K562 (cell line): Measurements from ENCODE around the gene NOSTRIN. TPM values are rescaled to one million over a fixed set of nuclear protein-coding genes. Genes with fewer than 3 reads are reported as not detected.

Source experiments
- BRD9 ChIP-seq: fragments of 450-650 bp; IDR thresholded peaks from 2 replicates; pipeline ENCODE4 v1.6.1; 2018; ENCODE audit warnings: low read depth; ENCODE audit not compliant: partially characterized antibody
- DIDO1 ChIP-seq: fragments of 450-650 bp; IDR thresholded peaks from 2 replicates; pipeline ENCODE4 v1.6.1; 2016; ENCODE audit warnings: low read depth, missing biosample characterization, missing genetic modification characterization
- DPF2 ChIP-seq: fragments of 450-650 bp; IDR thresholded peaks from 2 replicates; pipeline ENCODE4 v1.6.1; 2016
- EP400 ChIP-seq: fragments of 450-650 bp; IDR thresholded peaks from 2 replicates; pipeline ENCODE4 v1.6.1; 2017; ENCODE audit warnings: antibody characterized with exemption, mild to moderate bottlenecking, moderate library complexity
- ETV1 ChIP-seq: fragments of 450-650 bp; conservative IDR thresholded peaks from 2 replicates; pipeline ENCODE4 v1.6.1; 2016; ENCODE audit warnings: missing genetic modification characterization, control low read depth, low read depth, missing compliant biosample characterization
- HSF4 ChIP-seq: fragments of 250-450 bp; sonication (Bioruptor Pico); IDR thresholded peaks from 2 replicates; pipeline ENCODE4 v2.1.2; 2022; ENCODE audit warnings: mild to moderate bottlenecking, moderate library complexity, borderline replicate concordance
- MAFK ChIP-seq: IDR thresholded peaks from 2 replicates; pipeline ENCODE4 v1.6.1; 2011; ENCODE audit warnings: low read length, improper control_type of control experiment
- MCM7 ChIP-seq, 2 experiments: fragments of 450-650 bp; IDR thresholded peaks; 2 replicates each; pipeline ENCODE4 v1.6.1; 2016 to 2018
- NR1H2 ChIP-seq: sonication (generic); formaldehyde crosslinking; IDR thresholded peaks from 2 replicates; pipeline ENCODE4 v1.4.0; 2020; ENCODE audit warnings: mild to moderate bottlenecking, missing genetic modification reagents
- PML ChIP-seq: IDR thresholded peaks from 2 replicates; pipeline ENCODE4 v1.6.1; 2012; ENCODE audit warnings: low read length, inconsistent platforms
- POLR2AphosphoS5 ChIP-seq: IDR thresholded peaks from 2 replicates; pipeline ENCODE4 v1.6.1; 2011; ENCODE audit warnings: mild to moderate bottlenecking, low read depth, low read length, moderate library complexity; ENCODE audit not compliant: control insufficient read depth, insufficient read depth
- RUNX1 ChIP-seq: sonication (generic); IDR thresholded peaks from 2 replicates; pipeline ENCODE4 v1.6.1; 2016; ENCODE audit warnings: antibody characterized with exemption, low read depth
- SMAD2 ChIP-seq: fragments of 150-350 bp; IDR thresholded peaks from 2 replicates; pipeline ENCODE4 v1.6.1; 2014; ENCODE audit warnings: low read depth, mild to moderate bottlenecking, low read length
- TAF7 ChIP-seq: fragments of 450-650 bp; IDR thresholded peaks from 2 replicates; pipeline ENCODE4 v1.6.1; 2016; ENCODE audit warnings: missing genetic modification characterization, missing compliant biosample characterization
- TEAD1 ChIP-seq, 2 experiments: fragments of 450-650 bp in 1 of 2; sonication (generic) in 1 of 2; formaldehyde crosslinking; IDR thresholded peaks; 2 replicates each; pipeline versions ENCODE4 v1.4.0 to v1.8.0; 2020 to 2022; ENCODE audit warnings: mild to moderate bottlenecking in 2 of 2, missing genetic modification reagents in 1 of 2
- ZBTB1 ChIP-seq: sonication (generic); formaldehyde crosslinking; IDR thresholded peaks from 2 replicates; pipeline ENCODE4 v1.8.1; 2023; ENCODE audit warnings: missing genetic modification reagents, low read depth, mild to moderate bottlenecking, borderline replicate concordance
- ZNF146 ChIP-seq: IDR thresholded peaks from one replicate; pipeline ENCODE4 v1.6.1; 2018; ENCODE audit warnings: missing compliant biosample characterization; ENCODE audit not compliant: unreplicated experiment
- ZNF347 ChIP-seq: fragments of 450-650 bp; formaldehyde crosslinking; IDR thresholded peaks from 2 replicates; pipeline ENCODE4 v1.4.0; 2020; ENCODE audit warnings: low read depth, mild to moderate bottlenecking, moderate library complexity
- polyA plus RNA-seq, 8 experiments: library from polyadenylated mRNA; depleted of rRNA in 4 of 8; stranded (reverse) in 5 of 8; unstranded in 3 of 8; fragments of >200 nt; fragmentation: Nextera tagmentation in 2 of 8; fragmentation: Illumina TruSeq in 1 of 8; extraction: Ambion mirVana in 2 of 8; extraction: Trizol in 1 of 8; gene quantifications; 2 replicates each; pipeline versions ENCODE4 v1.2.1 to v1.2.3, GENCODE V29; 2011 to 2014; ENCODE audit warnings: inconsistent platforms in 1 of 8, missing spikeins in 1 of 8
- total RNA-seq, 7 experiments: library from RNA; depleted of rRNA in 6 of 7; stranded (reverse); fragments of >200 nt in 6 of 7; fragmentation: Illumina TruSeq in 2 of 7; extraction: Trizol in 2 of 7; gene quantifications; 2 replicates each; pipeline versions ENCODE4 v1.2.1 to v1.2.3, GENCODE V29; 2011 to 2021; ENCODE audit warnings: low replicate concordance in 1 of 7
- TF ChIP-seq, protein P1 (sequence below): sonication (generic); formaldehyde crosslinking; IDR thresholded peaks from 2 replicates; pipeline ENCODE4 v1.8.1; 2023; ENCODE audit warnings: mild to moderate bottlenecking, missing genetic modification reagents, moderate library complexity
- TF ChIP-seq, protein P2 (sequence below): fragments of 250-450 bp; sonication (Bioruptor Pico); IDR thresholded peaks from 2 replicates; pipeline ENCODE4 v1.5.0; 2021
- TF ChIP-seq, protein P3 (sequence below): fragments of 250-450 bp; sonication (Bioruptor Pico); IDR thresholded peaks from 2 replicates; pipeline ENCODE4 v1.8.0; 2021; ENCODE audit warnings: borderline replicate concordance, mild to moderate bottlenecking, moderate library complexity; ENCODE audit not compliant: poor library complexity, severe bottlenecking
- TF ChIP-seq, protein P4 (sequence below), 2 experiments: fragments of 200-800 bp in 1 of 2; sonication (Bioruptor generic) in 1 of 2; sonication (generic) in 1 of 2; formaldehyde crosslinking in 1 of 2; IDR thresholded peaks in 1 of 2; conservative IDR thresholded peaks in 1 of 2; 2 replicates each; pipeline versions ENCODE4 v1.5.0 to v1.6.1; 2016 to 2020; ENCODE audit warnings: missing compliant biosample characterization in 1 of 2, missing genetic modification characterization in 1 of 2, missing genetic modification reagents in 1 of 2
- TF ChIP-seq, protein P5 (sequence below), 2 experiments: fragments of 450-650 bp; IDR thresholded peaks; 2 replicates each; pipeline ENCODE4 v1.6.1; 2016

The NOSTRIN gene
- total and polyA plus RNA-seq, 9 of the 15 experiments (the other 6 are each of a cell fraction or from before 2014, with no cell fraction given): 26.7 to 82.9 (median 56.3) TPM

DNA sequence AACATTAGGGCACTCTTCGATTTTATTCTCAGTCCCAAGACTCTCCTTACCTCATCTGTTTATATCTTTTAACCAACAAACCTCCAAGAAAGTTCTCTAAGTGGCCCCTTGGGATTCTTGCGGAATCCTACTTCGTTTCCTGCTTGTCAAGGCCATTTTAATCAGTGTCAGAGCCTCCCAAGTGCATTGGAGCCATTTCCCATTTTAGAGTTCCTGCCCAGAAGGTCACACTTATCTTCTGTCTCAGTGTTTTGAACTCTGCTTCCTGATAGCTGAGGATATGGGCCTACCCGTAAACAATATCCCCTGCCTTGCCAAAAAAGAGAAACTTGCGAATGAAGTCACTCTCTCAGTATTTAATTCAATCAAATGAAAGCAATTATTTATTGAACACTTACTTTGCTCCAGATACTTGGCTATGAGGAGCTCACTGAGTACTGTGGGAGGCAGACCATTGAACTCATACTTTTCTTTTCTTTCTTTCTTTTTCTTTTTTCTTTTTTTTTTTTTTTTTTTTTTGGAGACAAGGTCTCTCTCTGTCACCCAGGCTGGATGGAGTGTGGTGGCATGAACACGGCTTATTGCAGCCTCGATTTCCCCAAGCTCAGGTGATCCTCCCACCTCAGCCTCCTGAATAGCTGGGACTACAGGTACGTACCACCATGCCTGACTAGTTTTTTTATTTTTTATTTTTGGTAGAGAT, 5.7 kb upstream of the NOSTRIN start (continued):
- TF ChIP-seq MCM7 (IDR thresholded peaks at IDR 0.05) (0 out of 4 replicates have a peak, but pooled peaks of 1 of the 2 experiments have one; percentile 16), HSF4 (CRISPR knock-in tag) (no peak), POLR2AphosphoS5 (peak; percentile 59; the same call in 1 of the 2 replicates), TEAD1 (CRISPR knock-in tag; IDR thresholded peaks at IDR 0.05) (peak in 1 of 2 experiments; percentile 65; a peak in 2 of 4 replicates), DPF2 (peak; percentile 73; the same call in 1 of the 2 replicates), ZBTB1 (CRISPR knock-in tag) (no peak), MAFK (no peak), RUNX1 (no peak), ETV1 (tag) (peak; percentile 49), NR1H2 (CRISPR knock-in tag) (no peak), BRD9 (no peak), DIDO1 (tag) (no peak; the same call in 1 of the 2 replicates), ZNF347 (CRISPR knock-in tag) (no peak), ZNF146 (CRISPR knock-in tag) (no peak), EP400 (peak; percentile 33; the same call in 1 of the 2 replicates), SMAD2 (no peak), PML (0 out of 2 replicates have a peak, but pooled peaks have one; percentile 27), TAF7 (tag) (no peak)
- TF ChIP-seq, protein P1, sequence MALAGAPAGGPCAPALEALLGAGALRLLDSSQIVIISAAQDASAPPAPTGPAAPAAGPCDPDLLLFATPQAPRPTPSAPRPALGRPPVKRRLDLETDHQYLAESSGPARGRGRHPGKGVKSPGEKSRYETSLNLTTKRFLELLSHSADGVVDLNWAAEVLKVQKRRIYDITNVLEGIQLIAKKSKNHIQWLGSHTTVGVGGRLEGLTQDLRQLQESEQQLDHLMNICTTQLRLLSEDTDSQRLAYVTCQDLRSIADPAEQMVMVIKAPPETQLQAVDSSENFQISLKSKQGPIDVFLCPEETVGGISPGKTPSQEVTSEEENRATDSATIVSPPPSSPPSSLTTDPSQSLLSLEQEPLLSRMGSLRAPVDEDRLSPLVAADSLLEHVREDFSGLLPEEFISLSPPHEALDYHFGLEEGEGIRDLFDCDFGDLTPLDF: 0 out of 2 replicates have a peak, but pooled peaks have one; percentile 9
- TF ChIP-seq, protein P2, sequence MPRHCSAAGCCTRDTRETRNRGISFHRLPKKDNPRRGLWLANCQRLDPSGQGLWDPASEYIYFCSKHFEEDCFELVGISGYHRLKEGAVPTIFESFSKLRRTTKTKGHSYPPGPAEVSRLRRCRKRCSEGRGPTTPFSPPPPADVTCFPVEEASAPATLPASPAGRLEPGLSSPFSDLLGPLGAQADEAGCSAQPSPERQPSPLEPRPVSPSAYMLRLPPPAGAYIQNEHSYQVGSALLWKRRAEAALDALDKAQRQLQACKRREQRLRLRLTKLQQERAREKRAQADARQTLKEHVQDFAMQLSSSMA (CRISPR knock-in tag): no peak
- TF ChIP-seq, protein P3, sequence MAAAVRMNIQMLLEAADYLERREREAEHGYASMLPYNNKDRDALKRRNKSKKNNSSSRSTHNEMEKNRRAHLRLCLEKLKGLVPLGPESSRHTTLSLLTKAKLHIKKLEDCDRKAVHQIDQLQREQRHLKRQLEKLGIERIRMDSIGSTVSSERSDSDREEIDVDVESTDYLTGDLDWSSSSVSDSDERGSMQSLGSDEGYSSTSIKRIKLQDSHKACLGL (CRISPR knock-in tag): no peak
- TF ChIP-seq, protein P4, sequence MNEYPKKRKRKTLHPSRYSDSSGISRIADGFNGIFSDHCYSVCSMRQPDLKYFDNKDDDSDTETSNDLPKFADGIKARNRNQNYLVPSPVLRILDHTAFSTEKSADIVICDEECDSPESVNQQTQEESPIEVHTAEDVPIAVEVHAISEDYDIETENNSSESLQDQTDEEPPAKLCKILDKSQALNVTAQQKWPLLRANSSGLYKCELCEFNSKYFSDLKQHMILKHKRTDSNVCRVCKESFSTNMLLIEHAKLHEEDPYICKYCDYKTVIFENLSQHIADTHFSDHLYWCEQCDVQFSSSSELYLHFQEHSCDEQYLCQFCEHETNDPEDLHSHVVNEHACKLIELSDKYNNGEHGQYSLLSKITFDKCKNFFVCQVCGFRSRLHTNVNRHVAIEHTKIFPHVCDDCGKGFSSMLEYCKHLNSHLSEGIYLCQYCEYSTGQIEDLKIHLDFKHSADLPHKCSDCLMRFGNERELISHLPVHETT (CRISPR knock-in tag; conservative IDR thresholded peaks at IDR 0.05 in 1 of 2, IDR thresholded peaks at IDR 0.05 in 1 of 2): no peak; a peak in 2 of 4 replicates
- TF ChIP-seq, protein P5, sequence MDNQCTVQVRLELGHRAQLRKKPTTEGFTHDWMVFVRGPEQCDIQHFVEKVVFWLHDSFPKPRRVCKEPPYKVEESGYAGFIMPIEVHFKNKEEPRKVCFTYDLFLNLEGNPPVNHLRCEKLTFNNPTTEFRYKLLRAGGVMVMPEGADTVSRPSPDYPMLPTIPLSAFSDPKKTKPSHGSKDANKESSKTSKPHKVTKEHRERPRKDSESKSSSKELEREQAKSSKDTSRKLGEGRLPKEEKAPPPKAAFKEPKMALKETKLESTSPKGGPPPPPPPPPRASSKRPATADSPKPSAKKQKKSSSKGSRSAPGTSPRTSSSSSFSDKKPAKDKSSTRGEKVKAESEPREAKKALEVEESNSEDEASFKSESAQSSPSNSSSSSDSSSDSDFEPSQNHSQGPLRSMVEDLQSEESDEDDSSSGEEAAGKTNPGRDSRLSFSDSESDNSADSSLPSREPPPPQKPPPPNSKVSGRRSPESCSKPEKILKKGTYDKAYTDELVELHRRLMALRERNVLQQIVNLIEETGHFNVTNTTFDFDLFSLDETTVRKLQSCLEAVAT (IDR thresholded peaks at IDR 0.05): 0 out of 4 replicates have a peak, but pooled peaks of 1 of the 2 experiments have one; percentile 12
